Right kidney (tissue), 1 donor: ENCODE measurements around the gene GOLGB1.
"Not testable (repeated sequence)": the region's sequence is repeated elsewhere in the genome, so short reads cannot be mapped to it uniquely, and the experiment has no call there.

Experiments used
- DNase-seq: peaks from one replicate; pipeline ENCODE4 v3.0.0-alpha.2; 2016

Gene GOLGB1

GRCh38 chr3:121692010-121692699, 57.4 kb downstream of the GOLGB1 start:
- no peak for DNase-seq

DNA sequence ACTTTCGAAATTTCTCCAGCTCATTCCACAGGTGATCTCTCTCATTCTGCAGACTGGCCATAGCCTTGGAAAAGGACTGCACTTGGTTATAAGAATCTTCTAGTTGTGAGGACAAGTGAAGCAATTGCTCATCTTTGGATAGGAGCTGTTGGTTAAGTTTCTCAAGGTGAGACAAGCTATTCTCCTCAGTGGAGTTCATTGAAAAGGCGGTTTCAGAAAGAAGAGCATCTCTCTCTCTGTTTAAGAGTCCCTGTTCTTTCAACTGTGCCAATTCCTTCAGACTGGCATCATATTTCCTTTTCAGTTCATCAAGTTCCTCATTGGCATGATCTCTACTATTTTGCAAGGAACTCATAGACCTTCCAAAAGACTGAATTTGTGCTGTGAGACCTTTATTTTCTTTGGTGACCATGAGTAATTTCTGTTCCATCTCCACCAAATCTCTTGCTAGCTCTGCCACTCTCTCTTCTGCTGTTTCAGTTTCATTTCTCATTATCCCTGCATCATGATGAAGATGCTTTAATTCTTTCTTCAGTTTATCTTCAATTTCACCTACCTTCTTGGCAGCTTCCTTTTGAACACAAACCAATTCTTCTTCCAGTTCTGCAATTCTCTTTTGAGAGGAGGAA, 58.6 kb downstream of the GOLGB1 start:
- no peak for DNase-seq

- not testable (repeated sequence) for DNase-seq
These were observed 60.8 kb downstream of the GOLGB1 start for GRCh38 chr3:121688747-121689146.

- no peak for DNase-seq
These were observed 67.7 kb downstream of the GOLGB1 start for GRCh38 chr3:121681792-121682191.

DNA sequence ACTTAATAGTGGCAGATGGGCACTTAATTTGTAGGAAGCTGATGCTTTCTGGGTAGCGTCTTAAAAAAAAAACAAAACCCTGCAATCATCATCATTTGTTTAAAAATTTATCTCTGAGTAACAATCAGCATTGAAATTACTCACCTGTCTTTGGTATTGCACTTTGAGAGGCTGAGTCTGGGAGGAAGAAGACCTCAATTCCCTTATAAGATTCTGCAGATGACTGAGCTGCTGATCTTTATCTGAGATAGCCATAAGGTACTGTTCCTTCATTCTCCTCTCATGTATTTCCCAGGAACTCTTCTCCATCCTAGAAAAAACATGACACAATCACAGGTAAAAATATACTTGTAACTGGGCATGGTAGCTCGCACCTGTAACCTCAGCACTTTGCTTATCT, 72.4 kb downstream of the GOLGB1 start:
- DNase-seq, result no peak

DNA sequence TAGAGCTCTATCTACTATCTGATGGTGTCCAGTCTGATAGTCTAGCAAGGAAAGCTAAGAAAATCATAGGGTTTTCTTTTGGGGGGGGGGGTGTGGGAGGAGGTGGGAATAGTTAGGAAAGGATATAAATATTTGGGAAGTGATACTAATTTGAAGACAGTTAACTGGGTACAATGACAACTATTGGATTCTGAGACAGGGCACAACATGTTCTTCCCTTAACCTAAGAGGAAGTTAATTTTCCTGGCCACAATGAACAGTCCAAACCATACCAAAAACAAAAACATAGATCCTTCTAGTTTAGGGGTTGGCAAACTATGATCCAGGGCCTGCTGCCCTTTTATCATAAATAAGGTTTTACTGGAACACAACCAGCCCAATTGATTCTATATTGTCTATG, 78.9 kb downstream of the GOLGB1 start:
- no peak for DNase-seq

DNA sequence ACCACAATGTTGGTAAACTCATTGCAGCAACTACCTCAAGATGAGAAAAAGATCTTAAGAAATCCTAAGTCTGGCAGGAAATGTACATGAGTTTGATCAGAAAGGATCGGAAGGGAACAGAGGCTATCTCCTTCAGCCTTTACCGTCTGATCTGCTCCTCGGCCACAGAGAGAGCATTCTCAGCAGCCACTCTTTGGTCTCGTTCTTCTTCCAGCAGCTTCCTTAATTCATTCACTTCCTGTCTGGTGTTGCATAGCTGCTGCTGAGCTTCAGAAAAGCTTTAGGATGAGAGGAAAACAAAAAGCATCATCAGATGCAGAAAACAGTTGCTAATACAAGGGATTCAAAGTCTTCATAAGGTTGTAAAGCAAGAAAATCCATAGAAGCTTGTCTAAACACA, 82.2 kb downstream of the GOLGB1 start:
- DNase-seq, result no peak

GRCh38 chr3:121665488-121665887, 84.1 kb downstream of the GOLGB1 start:
- DNase-seq, result no peak

- no peak for DNase-seq
These were observed 86.2 kb downstream of the GOLGB1 start for GRCh38 chr3:121663171-121663847.

DNA sequence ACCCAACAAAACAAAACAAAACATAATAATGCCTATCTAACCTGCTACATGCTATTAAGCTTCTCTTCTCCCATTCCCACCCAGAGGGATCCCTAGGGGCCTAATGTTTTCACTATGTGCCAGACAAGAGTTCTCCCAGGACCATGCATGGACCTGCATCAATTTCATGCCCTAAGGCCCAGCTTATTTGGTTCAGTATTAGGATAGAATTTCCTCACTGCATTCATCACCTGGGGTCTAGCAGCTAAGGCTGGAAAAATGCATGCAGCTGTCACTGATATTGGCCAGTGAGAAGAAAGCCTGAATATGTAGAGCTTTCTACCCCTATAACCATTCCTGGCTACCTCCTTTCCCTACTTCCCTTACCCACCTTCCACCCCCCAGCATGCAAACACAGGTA, 86.8 kb downstream of the GOLGB1 start:
- DNase-seq, result no peak

- DNase-seq, result no peak
These were observed 88.2 kb downstream of the GOLGB1 start for GRCh38 chr3:121661376-121661775.

DNA sequence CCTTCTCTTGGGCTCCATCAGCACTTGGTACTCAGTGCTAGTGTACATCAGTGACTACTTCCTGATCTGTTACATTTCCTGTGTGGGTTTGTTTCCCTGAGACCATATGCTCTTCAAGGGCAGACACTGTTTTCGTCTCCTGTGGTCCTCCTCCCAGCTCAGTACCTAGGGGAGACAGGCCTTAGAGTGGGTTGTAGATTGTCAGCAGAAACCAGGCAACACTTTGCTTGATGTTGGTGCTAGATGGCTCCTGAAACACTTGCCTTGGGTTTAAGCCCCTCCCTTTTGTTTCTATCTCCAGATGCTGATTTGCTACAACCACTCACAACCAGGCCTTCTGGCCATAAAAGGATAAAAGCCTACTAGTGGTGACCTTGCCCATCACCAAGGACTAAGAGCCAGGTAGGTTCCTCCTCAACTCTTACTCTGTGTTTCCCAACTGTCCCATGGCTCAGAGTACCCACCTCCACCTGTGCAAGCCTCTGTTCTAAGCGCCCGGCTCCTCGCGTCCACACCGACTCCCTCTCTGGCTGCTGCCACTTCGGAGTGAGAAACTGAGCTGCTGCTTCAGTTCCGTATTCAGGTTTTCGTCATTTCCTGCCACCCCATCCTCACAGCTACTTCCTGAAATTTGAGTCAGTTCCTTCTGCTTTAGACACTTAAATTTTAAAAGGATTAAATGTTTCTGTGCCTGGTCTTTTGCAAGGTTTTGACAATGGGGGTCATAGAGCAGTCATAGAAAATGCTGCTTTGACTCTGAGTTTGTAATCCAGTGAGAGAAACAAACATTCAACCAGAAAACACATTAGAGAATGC, 89.0 kb downstream of the GOLGB1 start, which contains the start of gene HCLS1:
Gene HCLS1, minus strand, starts transcription at position 548 of the 816 bp plus-strand sequence. CDS start 2,556 bp downstream, outside the sequence.
- DNase-seq, result no peak

DNA sequence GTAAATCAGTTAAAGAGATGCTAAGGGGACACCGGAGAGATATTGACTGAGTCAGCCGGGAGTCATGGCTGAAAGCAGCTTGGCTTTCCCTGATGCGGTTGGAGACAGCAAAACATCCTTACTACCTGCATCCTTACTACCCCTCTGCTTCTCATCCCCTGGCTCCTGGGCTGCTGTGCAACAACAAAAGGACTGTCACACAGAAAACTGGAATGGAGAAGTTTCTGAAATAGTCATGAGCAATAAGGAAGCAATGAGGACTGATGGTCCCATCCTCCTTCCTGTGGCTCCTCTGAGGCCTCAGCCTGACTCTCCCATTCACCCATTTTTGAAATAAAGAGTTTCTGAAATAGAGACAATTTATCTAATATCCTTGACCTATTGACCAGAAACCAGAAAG, 90.0 kb downstream of the GOLGB1 start:
- no peak for DNase-seq

DNA sequence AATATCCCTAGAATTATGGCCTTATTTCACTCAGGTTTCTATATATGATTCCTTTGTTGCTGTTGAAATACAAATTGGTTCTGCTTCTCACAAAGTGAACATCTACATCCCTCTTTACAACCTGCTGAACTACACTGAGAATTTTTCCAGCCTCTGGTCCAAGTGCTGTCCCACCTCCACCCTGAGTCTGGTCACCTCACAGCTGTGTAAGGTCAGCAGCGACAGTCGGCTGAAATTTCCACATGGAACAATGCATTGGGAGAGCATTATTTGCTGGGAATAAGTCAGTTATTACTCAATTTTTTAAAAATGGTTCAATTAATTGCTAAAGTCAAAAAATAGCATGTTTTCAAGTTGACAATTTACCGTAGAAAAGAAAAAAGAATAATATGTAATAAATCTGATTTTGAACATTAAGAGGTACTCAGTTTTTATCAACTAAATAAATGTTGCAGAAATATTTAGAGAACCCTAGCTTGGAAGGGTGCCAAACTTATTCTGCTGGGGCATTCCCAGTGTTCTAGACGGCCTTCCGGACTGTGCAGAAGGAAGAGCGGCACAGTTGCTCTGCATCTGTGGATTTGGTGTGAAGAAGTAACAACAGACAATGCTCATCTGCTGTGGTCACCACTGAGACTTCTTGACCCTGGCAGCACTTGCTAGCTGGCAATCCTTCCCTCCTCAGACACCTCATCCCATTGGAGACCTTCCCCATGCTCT, 90.7 kb downstream of the GOLGB1 start:
- no peak for DNase-seq

DNA sequence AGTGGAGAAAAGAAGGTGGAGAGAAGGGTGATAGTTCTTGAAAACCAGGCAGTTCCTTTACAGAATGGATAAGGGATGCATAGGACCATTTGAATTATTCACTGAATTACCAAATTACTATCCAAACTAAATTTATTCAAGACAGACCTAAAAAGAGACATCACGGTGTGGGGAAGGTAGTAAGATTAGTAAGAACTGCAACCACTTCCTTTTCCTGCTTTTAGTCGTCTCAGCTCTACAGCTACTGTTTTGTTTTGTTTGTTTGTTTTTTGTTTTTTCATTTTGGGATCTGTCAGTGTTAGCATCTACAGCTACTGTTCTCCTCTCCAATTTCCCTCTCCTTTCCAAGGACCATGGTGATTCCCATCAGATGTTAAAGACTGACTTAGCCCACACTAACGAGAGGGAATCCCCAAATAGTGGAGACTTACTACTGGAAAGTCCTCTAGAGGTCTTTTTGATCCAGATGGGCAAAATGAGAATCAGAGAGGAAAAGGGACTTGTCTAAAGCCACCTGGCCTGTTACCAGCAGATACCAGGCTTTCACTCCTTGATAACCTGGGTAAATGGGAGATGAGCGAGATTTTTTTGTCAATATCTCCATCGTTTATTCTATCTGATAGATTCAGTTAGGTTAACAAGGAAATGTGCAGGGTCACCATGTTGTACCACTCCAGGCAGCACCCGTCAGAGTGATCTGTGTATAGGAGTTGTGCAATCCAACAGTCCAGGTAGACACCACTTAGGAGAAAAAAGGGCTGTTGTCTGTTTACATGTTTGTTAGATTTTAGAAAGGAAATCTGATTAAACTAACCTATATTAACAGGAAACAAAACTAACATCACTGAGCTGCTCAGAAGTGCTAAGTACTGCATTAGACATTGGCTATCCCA, 94.8 kb downstream of the GOLGB1 start:
- no peak for DNase-seq

- no peak for DNase-seq
These were observed 97.9 kb downstream of the GOLGB1 start for GRCh38 chr3:121651684-121652083.

GRCh38 chr3:121649645-121650044, 99.9 kb downstream of the GOLGB1 start:
- DNase-seq, result no peak

GRCh38 chr3:121648219-121648958, 101.2 kb downstream of the GOLGB1 start:
- DNase-seq, result no peak

GRCh38 chr3:121645054-121645453, 104.5 kb downstream of the GOLGB1 start:
- DNase-seq, result no peak
